AG08395 (cell line): ENCODE measurements around the gene ZDHHC14.
"Not testable (repeated sequence)": the region's sequence is repeated elsewhere in the genome, so short reads cannot be mapped to it uniquely, and the experiment has no call there.

Experiments used
- DNase-seq: peaks from one replicate; pipeline ENCODE4 v3.0.0; 2012; ENCODE audit warnings: mixed read lengths, low spot score

Gene ZDHHC14

GRCh38 chr6:157690441-157691210, 309.6 kb downstream of the ZDHHC14 start:
- no peak for DNase-seq

DNA sequence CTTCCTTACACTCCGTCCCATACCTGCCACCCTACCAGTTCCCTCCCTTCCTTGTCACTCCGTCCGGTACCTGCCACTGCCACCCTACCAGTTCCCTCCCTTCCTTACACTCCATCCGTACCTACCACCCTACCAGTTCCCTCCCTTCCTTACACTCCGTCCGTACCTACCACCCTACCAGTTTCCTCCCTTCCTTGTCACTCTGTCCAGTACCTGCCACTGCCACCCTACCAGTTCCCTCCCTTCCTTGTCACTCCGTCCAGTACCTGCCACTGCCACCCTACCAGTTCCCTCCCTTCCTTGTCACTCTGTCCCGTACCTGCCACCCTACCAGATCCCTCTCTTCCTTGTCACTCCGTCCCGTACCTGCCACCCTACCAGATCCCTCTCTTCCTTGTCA, 310.6 kb downstream of the ZDHHC14 start:
- not testable (repeated sequence) for DNase-seq

- no peak for DNase-seq
Measured at GRCh38 chr6:157693867-157694266, 312.9 kb downstream of the ZDHHC14 start.

- DNase-seq, result no peak
Measured at GRCh38 chr6:157695301-157696040, 314.5 kb downstream of the ZDHHC14 start.

GRCh38 chr6:157699777-157700636, 319.0 kb downstream of the ZDHHC14 start:
- DNase-seq, result no peak

DNA sequence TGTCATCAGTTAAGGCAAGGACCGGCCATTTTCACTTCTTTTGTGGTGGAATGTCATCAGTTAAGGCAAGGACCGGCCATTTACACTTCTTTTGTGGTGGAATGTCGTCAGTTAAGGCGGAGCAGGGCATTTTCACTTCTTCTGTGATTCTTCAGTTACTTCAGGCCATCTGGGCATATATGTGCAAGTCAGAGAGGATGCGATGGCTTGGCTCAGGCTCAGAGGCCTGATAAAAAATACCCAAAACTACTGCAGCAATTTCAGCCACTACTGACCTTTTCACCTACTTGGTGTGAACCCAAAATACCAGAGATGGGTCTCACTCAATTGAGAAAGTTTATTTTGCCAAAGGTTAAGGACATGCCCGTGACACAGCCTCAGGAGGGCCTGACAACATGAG, 325.4 kb downstream of the ZDHHC14 start:
- DNase-seq, result not testable (repeated sequence)

DNA sequence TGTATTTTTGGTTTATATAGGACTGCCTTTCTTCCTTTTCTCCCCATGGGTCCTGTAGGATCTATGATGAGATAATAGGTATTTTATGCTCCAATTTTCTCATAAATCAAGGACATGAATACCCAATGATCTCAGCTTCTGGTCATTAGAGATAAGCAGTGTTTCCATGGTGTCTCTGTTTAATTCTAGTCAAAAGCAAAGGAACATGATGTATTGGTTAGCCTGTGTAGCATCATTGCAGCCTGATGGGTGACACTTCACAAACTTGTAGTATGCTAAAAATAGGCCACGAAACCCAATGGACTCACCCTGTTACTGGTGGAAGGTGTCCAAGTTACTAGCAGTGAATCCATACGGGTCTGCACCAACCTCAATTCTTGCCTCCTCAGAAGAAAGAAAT, 325.9 kb downstream of the ZDHHC14 start:
- no peak for DNase-seq

- DNase-seq, result no peak
Measured at GRCh38 chr6:157707576-157707975, 326.6 kb downstream of the ZDHHC14 start.

DNA sequence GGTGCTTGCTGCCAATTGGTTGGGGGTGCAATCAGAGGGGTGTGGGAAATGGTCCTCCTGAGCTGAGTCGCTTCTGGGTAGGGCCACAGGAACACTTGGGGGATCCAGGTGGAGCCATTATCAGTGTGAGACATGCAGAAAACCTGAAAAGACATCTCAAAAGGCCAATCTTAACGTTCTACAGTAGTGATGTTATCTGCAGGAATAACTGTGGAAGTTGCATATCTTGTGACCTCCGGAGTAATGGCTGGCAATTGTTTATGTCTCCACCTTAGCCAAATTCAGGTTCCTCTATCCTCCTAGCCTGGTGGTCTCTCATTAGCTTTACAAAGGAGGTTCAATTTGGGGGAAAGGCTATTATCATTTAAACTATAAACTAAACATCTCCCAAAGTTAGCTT, 327.2 kb downstream of the ZDHHC14 start:
- DNase-seq, result no peak

DNA sequence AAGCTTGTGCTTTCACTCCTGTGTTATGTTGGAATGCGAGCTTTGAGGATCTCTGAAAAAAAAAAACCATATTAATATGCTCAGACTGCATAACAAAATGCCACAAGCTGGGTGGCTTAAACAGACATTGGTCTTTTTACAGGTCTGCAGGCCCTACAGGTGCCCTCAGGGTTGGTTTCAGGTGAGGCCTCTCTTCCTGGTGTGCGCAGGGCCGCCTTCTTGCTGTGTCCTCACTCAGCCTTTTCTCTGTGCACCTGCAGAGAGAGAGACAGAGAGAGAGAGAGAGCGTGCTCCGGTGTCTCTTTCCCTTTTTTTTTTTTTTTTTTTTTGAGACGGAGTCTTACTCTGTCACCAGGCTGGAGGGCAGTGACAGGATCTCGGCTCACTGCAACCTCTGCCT, 327.9 kb downstream of the ZDHHC14 start:
- DNase-seq, result no peak

DNA sequence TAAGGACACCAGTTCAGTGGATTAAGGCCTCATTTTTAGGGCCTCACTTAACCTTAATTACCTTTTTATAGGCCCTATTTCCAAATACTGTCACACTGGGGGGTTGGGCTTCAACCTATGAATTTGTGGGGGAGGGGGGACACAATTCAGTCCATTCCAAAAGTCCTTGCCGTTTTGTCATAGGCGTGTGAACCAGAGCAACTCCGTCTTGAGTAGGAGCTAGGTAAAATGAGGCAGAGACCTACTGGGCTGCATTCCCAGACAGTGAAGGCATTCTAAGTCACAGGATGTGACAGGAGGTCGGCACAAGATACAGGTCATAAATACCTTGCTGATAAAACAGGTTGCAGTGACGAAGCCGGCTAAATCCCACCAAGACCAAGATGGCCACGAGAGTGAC, 328.6 kb downstream of the ZDHHC14 start:
- no peak for DNase-seq

DNA sequence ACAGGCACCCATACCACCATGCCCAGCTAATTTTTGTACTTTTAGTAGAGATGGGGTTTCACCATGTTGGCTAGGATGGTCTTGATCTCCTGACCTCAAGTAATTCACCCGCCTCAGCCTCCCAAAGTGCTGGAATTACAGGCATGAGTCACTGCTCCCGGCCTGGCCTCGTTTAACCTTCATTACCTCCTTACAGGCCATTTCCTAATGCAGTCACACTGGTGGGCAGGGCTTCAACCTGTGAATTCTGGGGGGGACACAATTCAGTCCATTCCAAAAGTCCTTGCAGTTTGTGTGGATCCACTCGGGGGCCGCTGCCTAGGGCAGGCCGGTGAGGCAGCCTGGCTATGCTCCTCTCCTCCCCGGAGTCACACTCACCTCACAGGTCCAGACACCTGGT, 329.6 kb downstream of the ZDHHC14 start:
- DNase-seq, result no peak

GRCh38 chr6:157711060-157711459, 330.1 kb downstream of the ZDHHC14 start:
- no peak for DNase-seq

DNA sequence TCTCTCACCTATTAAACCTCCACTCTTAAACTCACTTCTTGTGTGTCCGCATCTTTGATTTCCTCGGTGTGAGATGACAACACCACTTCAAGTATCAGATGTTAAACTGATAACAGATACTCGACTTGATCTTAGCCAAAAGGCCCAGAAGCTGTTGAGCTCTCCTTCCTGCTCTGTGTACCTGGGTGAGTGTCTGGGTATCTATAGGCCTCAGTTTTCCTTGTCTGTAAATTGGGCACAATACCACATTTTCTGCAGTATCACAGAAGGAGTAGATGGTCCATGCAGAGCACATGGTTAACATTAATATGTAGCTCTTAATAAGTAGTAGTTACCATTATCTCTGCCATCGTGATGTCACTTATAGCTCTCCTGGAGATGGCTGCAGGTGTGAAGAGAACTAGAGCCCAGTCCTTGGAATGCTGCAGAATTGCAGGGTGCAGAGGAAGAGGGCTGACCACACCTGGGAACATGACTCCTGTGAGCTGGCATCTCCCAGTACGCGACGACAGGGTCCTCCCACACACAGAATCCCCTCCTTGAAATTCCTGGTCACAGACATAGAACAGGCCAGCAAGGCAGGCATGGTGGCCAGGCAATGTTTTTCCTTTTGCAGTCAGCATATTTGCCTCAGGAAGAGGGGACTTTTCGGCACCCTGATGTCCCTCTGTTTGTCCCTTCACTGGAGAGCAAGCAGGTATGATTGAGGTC, 331.8 kb downstream of the ZDHHC14 start:
- no peak for DNase-seq

DNA sequence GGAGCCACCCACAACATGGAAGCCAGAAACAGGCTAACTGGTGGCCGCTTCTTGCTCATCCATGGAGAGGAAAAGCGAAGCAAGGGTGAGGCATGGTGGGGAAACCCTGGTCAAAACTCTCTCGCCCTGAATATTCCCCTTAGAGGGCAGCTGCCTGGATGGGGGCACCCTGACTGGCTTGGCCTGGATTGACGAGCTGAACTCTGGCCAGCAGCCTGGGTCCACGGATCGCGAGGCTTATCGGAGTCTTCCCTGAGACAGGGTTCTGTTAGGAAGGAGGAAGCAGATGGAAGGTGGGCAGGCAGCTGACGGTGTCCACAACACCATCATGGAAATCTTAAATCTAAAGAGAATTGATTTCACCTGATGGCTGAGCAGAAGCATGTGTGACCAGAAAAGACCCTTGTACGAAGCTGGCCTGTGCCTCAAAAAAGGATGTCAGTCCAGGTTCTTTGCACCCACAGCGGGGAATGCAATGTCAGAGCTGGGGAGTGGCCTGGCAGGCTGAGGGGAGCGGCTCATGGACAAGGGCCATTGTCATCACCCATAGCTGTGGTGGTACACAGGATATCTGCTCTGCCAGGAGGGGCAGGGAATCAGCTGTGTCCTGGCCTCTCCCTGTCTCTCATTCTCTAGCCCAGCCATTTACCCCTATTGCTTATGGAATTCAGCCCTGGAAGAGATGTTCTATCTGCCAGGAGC, 332.6 kb downstream of the ZDHHC14 start:
- DNase-seq, result no peak

GRCh38 chr6:157714153-157714490, 333.1 kb downstream of the ZDHHC14 start:
- DNase-seq, result peak; percentile 89

DNA sequence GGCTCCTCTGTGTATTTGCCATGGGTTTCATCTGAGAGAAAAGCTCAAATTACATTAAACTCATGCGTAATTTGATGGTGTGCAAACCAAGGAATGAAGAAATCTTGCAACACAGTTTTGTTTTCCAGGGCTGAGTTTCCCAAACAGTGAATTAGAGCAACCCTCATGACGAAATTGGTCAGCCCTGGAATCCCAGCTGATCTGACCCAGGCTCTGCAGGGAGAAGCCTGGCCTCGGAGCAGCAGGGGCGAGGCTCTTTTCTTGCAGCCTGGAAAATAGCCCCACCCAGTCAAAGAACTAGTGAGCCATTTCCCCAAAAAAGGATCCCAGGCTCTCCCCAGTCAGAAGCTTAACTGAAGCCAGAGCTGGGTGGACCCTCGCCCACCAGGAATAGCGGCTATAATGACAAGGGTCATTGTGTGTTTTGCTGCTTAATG, 334.8 kb downstream of the ZDHHC14 start:
- DNase-seq, result peak; percentile 95

- DNase-seq, result peak; percentile 35
Measured at GRCh38 chr6:157716251-157716995, 335.4 kb downstream of the ZDHHC14 start.

- DNase-seq, result no peak
Measured at GRCh38 chr6:157717340-157717748, 336.4 kb downstream of the ZDHHC14 start.

GRCh38 chr6:157718503-157719187, 337.7 kb downstream of the ZDHHC14 start:
- no peak for DNase-seq
